Measurements from ENCODE around the gene YBEY.

DNA sequence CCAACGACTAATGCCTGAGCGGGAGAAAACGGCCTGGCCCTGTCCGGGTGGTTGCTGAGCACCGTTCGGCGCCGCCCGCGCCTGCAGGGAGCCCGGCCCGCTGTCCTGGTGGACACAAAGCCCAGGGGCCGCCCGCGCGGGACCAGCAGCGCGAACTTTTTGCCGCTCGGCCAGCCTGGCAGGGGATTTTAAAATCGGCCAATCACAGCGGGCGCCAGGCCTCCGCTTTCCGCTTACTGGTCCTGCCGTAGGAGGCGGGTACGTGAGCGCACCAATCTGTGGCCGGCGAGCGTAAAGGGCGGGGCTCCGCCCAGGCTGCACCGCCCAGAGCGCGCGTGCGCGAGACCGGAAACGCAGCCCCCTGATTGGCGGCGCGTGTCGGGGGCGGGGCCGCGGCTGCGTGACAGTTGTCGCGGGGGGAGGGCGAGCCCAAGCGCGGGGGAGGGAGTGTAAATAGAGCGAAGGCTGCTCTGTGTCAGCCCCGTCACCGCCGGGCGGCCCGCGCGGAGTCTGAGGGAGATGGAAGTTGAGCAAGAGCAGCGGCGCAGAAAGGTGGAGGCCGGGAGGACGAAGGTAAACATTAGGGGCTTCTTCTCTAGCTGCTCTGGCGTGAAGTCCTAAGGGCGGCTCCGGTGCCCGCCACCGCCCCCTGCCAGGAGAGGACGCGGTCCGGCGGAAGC, 37.7 kb downstream of the YBEY start, which contains the start of the genes C21orf58 and PCNT:
- TF ChIP-seq, protein P1, sequence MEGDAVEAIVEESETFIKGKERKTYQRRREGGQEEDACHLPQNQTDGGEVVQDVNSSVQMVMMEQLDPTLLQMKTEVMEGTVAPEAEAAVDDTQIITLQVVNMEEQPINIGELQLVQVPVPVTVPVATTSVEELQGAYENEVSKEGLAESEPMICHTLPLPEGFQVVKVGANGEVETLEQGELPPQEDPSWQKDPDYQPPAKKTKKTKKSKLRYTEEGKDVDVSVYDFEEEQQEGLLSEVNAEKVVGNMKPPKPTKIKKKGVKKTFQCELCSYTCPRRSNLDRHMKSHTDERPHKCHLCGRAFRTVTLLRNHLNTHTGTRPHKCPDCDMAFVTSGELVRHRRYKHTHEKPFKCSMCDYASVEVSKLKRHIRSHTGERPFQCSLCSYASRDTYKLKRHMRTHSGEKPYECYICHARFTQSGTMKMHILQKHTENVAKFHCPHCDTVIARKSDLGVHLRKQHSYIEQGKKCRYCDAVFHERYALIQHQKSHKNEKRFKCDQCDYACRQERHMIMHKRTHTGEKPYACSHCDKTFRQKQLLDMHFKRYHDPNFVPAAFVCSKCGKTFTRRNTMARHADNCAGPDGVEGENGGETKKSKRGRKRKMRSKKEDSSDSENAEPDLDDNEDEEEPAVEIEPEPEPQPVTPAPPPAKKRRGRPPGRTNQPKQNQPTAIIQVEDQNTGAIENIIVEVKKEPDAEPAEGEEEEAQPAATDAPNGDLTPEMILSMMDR (optimal IDR thresholded peaks at IDR 0.05 in 1 of 3, IDR thresholded peaks at IDR 0.05 in 1 of 3, conservative IDR thresholded peaks at IDR 0.05 in 1 of 3; ENCODE audit: extremely low read depth in 1 of 3, insufficient read depth in 2 of 3, low read length in 3 of 3), result no peak
- no peak for TF ChIP-seq EZH2 (IDR thresholded peaks at IDR 0.05; ENCODE audit: low read length)
